Activated T-cell treated with anti-CD3 and anti-CD28 coated beads, Interleukin-2, amount 50 U/mL, for 72 hours (primary cell): Measurements from ENCODE around the gene UGT1A6. TPM values are rescaled to one million over a fixed set of nuclear protein-coding genes. Genes with fewer than 3 reads are reported as not detected.
"Not testable (repeated sequence)": the region's sequence is repeated elsewhere in the genome, so short reads cannot be mapped to it uniquely, and the experiment has no call there.

Experiments used
- ATAC-seq, 2 donors: fragments of 150-1000 bp; cut with Tn5 transposase; replicated peaks in 1 of 2; 2 replicates each; pipeline ENCODE4 v1.10.0; 2021; ENCODE audit warnings: moderate library complexity in 2 of 2, mild to moderate bottlenecking in 1 of 2
- DNase-seq, 2 donors: peaks; one replicate each; pipeline ENCODE4 v3.0.0; 2021 to 2022; ENCODE audit warnings: mixed read lengths in 1 of 2
- H3K27ac Mint-ChIP-seq: one replicate; pipeline ENCODE4 v1.8.0; 2022; ENCODE audit warnings: mild to moderate bottlenecking, moderate library complexity, mixed read lengths
- H3K27me3 Mint-ChIP-seq: one replicate; pipeline ENCODE4 v1.8.0; 2022; ENCODE audit warnings: low read depth, mixed read lengths
- H3K36me3 Mint-ChIP-seq, 2 donors: one replicate each; pipeline ENCODE4 v1.8.0; 2022; ENCODE audit warnings: mixed read lengths in 2 of 2, mild to moderate bottlenecking in 1 of 2; ENCODE audit not compliant: insufficient read depth in 2 of 2
- H3K4me1 Mint-ChIP-seq: one replicate; pipeline ENCODE4 v1.8.0; 2022; ENCODE audit warnings: low read depth, mixed read lengths
- H3K4me3 Mint-ChIP-seq, 2 donors: one replicate each; pipeline ENCODE4 v1.8.0; 2022; ENCODE audit warnings: mild to moderate bottlenecking in 2 of 2, mixed read lengths in 2 of 2, moderate library complexity in 2 of 2
- H3K9me3 Mint-ChIP-seq, 2 donors: one replicate each; pipeline ENCODE4 v1.8.0; 2022; ENCODE audit warnings: mixed read lengths in 2 of 2
- total RNA-seq, 2 donors: library from RNA; stranded (reverse); gene quantifications; one replicate each; pipeline ENCODE4 v1.2.3, GENCODE V29; 2022

Gene UGT1A6
- total RNA-seq, 2 donors from 2014 or later: not detected

- H3K27me3 Mint-ChIP-seq: peaks cover 20% of the 10 kb centered on the region
- H3K27ac Mint-ChIP-seq, ATAC-seq, H3K4me1 Mint-ChIP-seq, H3K4me3 Mint-ChIP-seq, DNase-seq, H3K9me3 Mint-ChIP-seq, H3K36me3 Mint-ChIP-seq: not testable (repeated sequence)
Measured at GRCh38 chr2:233750689-233751088, 58.0 kb downstream of the UGT1A6 start.

- H3K27ac Mint-ChIP-seq, H3K9me3 Mint-ChIP-seq, H3K36me3 Mint-ChIP-seq, ATAC-seq, DNase-seq, H3K4me1 Mint-ChIP-seq, H3K4me3 Mint-ChIP-seq: not testable (repeated sequence)
- peaks cover 20% of the 10 kb centered on the region for H3K27me3 Mint-ChIP-seq
Measured at GRCh38 chr2:233751212-233752009, 58.7 kb downstream of the UGT1A6 start.

GRCh38 chr2:233754872-233755611 is 62.4 kb downstream of the UGT1A6 start:
- Mint-ChIP-seq H3K27me3 (peaks cover 6% of the 10 kb centered on the region), H3K36me3 (peaks cover 1 to 4% of the 10 kb centered on the region in 2 donors), H3K27ac (no peak overlapping the region), H3K9me3 (peaks cover 0 to 5% of the 10 kb centered on the region in 2 donors), H3K4me1 (no peaks in the 10 kb centered on the region), H3K4me3 (no peak overlapping the region)
- ATAC-seq (no peak), DNase-seq (no peak)

- Mint-ChIP-seq H3K9me3 (peaks cover 0 to under 1% of the 10 kb centered on the region in 2 donors), H3K36me3 (peaks cover under 1 to 1% of the 10 kb centered on the region in 2 donors), H3K27ac (no peak overlapping the region), H3K4me3 (no peak overlapping the region), H3K4me1 (no peaks in the 10 kb centered on the region), H3K27me3 (peaks cover 6% of the 10 kb centered on the region)
- DNase-seq: no peak
- ATAC-seq: no peak
Measured at GRCh38 chr2:233756429-233757081, 63.9 kb downstream of the UGT1A6 start.

- H3K27ac Mint-ChIP-seq: no peak overlapping the region
Measured at GRCh38 chr2:233758141-233758540, 65.5 kb downstream of the UGT1A6 start.

GRCh38 chr2:233758849-233759248 is 66.2 kb downstream of the UGT1A6 start:
- Mint-ChIP-seq H3K4me3 (no peak overlapping the region), H3K27me3 (peaks cover 8% of the 10 kb centered on the region)

More at GRCh38 chr2:233758141-233758540, 65.5 kb downstream of the UGT1A6 start:
- Mint-ChIP-seq H3K36me3 (no peaks in the 10 kb centered on the region), H3K9me3 (no peaks in the 10 kb centered on the region), H3K4me3 (no peak overlapping the region), H3K27me3 (peaks cover under 1% of the 10 kb centered on the region), H3K4me1 (no peaks in the 10 kb centered on the region)
- DNase-seq (no peak), ATAC-seq (no peak)

GRCh38 chr2:233760043-233760442 is 67.4 kb downstream of the UGT1A6 start, which contains the start of gene UGT1A1:
TSS of gene UGT1A1 (plus strand) at chr2:233760270. CDS start at chr2:233760288, 18 bp downstream.
- H3K4me1 Mint-ChIP-seq: no peaks in the 10 kb centered on the region
- H3K36me3 Mint-ChIP-seq: no peaks in the 10 kb centered on the region
- H3K4me3 Mint-ChIP-seq: no peak within 1 kb of the TSS
- ATAC-seq (no peak), DNase-seq (no peak)
- H3K27ac Mint-ChIP-seq: no peak within 1 kb of the TSS
- peaks cover 17% of the 10 kb centered on the region for H3K27me3 Mint-ChIP-seq
- no peaks in the 10 kb centered on the region for H3K9me3 Mint-ChIP-seq

More at GRCh38 chr2:233758849-233759248, 66.2 kb downstream of the UGT1A6 start:
- Mint-ChIP-seq H3K27ac (no peak overlapping the region), H3K9me3 (no peaks in the 10 kb centered on the region), H3K36me3 (no peaks in the 10 kb centered on the region), H3K4me1 (no peaks in the 10 kb centered on the region)
- no peak for ATAC-seq
- DNase-seq: no peak

GRCh38 chr2:233761040-233761769 is 68.5 kb downstream of the UGT1A6 start:
- no peak for ATAC-seq
- no peaks in the 10 kb centered on the region for H3K4me1 Mint-ChIP-seq
- H3K27ac Mint-ChIP-seq: no peak overlapping the region
- H3K27me3 Mint-ChIP-seq: peaks cover 17% of the 10 kb centered on the region
- no peak for DNase-seq
- H3K4me3 Mint-ChIP-seq: no peak overlapping the region
- H3K9me3 Mint-ChIP-seq: no peaks in the 10 kb centered on the region
- H3K36me3 Mint-ChIP-seq: no peaks in the 10 kb centered on the region

- H3K4me3 Mint-ChIP-seq: no peak overlapping the region
- no peaks in the 10 kb centered on the region for H3K9me3 Mint-ChIP-seq
- H3K27ac Mint-ChIP-seq: no peak overlapping the region
- H3K27me3 Mint-ChIP-seq: peaks cover 27% of the 10 kb centered on the region
- no peak for DNase-seq
- H3K4me1 Mint-ChIP-seq: no peaks in the 10 kb centered on the region
- ATAC-seq: no peak
- H3K36me3 Mint-ChIP-seq: no peaks in the 10 kb centered on the region
Measured at GRCh38 chr2:233764264-233764663, 71.6 kb downstream of the UGT1A6 start.

- Mint-ChIP-seq H3K36me3 (no peaks in the 10 kb centered on the region), H3K27ac (no peak overlapping the region), H3K9me3 (no peaks in the 10 kb centered on the region), H3K27me3 (peaks cover 30% of the 10 kb centered on the region), H3K4me3 (no peak overlapping the region), H3K4me1 (no peaks in the 10 kb centered on the region)
- DNase-seq (no peak), ATAC-seq (no peak)
Measured at GRCh38 chr2:233764761-233765160, 72.1 kb downstream of the UGT1A6 start.

- Mint-ChIP-seq H3K9me3 (no peaks in the 10 kb centered on the region), H3K4me3 (no peak overlapping the region), H3K27me3 (peaks cover 30% of the 10 kb centered on the region), H3K36me3 (no peaks in the 10 kb centered on the region), H3K27ac (no peak overlapping the region), H3K4me1 (no peaks in the 10 kb centered on the region)
- ATAC-seq: no peak
- no peak for DNase-seq
Measured at GRCh38 chr2:233766416-233766815, 73.7 kb downstream of the UGT1A6 start.

- H3K4me1 Mint-ChIP-seq: no peaks in the 10 kb centered on the region
- H3K36me3 Mint-ChIP-seq: no peaks in the 10 kb centered on the region
- peaks cover 30% of the 10 kb centered on the region for H3K27me3 Mint-ChIP-seq
- ATAC-seq (no peak), DNase-seq (no peak)
- H3K27ac Mint-ChIP-seq: no peak overlapping the region
- no peak overlapping the region for H3K4me3 Mint-ChIP-seq
- H3K9me3 Mint-ChIP-seq: no peaks in the 10 kb centered on the region
Measured at GRCh38 chr2:233768076-233768475, 75.4 kb downstream of the UGT1A6 start.
